Central memory CD4-positive, alpha-beta T cell (primary cell): ENCODE data around the gene ALB.

Experiments used
- DNase-seq: peaks from one replicate; pipeline ENCODE4 v3.0.0; 2022

The ALB gene

DNA sequence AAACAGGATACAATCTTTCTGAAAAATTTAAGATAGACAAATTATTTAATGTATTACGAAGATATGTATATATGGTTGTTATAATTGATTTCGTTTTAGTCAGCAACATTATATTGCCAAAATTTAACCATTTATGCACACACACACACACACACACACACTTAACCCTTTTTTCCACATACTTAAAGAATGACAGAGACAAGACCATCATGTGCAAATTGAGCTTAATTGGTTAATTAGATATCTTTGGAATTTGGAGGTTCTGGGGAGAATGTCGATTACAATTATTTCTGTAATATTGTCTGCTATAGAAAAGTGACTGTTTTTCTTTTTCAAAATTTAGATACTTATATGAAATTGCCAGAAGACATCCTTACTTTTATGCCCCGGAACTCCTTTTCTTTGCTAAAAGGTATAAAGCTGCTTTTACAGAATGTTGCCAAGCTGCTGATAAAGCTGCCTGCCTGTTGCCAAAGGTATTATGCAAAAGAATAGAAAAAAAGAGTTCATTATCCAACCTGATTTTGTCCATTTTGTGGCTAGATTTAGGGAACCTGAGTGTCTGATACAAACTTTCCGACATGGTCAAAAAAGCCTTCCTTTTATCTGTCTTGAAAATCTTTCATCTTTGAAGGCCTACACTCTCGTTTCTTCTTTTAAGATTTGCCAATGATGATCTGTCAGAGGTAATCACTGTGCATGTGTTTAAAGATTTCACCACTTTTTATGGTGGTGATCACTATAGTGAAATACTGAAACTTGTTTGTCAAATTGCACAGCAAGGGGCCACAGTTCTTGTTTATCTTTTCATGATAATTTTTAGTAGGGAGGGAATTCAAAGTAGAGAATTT lies 5.2 kb downstream of the ALB start:
- no peak for DNase-seq

DNA sequence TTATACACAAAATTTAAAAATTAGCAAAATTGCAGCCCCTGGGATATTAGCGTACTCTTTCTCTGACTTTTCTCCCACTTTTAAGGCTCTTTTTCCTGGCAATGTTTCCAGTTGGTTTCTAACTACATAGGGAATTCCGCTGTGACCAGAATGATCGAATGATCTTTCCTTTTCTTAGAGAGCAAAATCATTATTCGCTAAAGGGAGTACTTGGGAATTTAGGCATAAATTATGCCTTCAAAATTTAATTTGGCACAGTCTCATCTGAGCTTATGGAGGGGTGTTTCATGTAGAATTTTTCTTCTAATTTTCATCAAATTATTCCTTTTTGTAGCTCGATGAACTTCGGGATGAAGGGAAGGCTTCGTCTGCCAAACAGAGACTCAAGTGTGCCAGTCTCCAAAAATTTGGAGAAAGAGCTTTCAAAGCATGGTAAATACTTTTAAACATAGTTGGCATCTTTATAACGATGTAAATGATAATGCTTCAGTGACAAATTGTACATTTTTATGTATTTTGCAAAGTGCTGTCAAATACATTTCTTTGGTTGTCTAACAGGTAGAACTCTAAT lies 6.0 kb downstream of the ALB start:
- DNase-seq = no peak

DNA sequence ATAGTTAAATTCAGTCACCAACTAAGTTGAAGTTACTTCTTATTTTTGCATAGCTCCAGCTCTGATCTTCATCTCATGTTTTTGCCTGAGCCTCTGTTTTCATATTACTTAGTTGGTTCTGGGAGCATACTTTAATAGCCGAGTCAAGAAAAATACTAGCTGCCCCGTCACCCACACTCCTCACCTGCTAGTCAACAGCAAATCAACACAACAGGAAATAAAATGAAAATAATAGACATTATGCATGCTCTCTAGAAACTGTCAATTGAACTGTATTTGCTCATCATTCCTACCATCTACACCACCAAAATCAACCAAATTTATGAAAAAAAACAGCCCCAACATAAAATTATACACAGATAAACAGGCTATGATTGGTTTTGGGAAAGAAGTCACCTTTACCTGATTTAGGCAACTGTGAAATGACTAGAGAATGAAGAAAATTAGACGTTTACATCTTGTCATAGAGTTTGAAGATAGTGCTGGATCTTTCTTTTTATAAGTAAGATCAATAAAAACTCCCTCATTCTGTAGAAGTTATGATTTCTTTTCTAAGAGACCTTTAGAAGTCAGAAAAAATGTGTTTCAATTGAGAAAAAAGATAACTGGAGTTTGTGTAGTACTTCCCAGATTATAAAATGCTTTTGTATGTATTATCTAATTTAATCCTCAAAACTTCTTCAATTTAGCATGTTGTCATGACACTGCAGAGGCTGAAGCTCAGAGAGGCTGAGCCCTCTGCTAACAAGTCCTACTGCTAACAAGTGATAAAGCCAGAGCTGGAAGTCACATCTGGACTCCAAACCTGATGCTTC lies 7.0 kb downstream of the ALB start:
- no peak for DNase-seq

DNA sequence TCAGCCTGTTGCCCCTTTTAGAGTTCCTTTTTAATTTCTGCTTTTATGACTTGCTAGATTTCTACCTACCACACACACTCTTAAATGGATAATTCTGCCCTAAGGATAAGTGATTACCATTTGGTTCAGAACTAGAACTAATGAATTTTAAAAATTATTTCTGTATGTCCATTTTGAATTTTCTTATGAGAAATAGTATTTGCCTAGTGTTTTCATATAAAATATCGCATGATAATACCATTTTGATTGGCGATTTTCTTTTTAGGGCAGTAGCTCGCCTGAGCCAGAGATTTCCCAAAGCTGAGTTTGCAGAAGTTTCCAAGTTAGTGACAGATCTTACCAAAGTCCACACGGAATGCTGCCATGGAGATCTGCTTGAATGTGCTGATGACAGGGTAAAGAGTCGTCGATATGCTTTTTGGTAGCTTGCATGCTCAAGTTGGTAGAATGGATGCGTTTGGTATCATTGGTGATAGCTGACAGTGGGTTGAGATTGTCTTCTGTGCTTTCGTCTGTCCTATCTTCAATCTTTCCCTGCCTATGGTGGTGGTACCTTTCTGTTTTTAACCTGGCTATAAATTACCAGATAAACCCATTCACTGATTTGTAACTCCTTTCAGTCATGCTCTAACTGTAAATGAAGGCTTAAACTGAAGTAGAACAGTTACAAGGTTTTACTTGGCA lies 7.8 kb downstream of the ALB start:
- DNase-seq = no peak

DNA sequence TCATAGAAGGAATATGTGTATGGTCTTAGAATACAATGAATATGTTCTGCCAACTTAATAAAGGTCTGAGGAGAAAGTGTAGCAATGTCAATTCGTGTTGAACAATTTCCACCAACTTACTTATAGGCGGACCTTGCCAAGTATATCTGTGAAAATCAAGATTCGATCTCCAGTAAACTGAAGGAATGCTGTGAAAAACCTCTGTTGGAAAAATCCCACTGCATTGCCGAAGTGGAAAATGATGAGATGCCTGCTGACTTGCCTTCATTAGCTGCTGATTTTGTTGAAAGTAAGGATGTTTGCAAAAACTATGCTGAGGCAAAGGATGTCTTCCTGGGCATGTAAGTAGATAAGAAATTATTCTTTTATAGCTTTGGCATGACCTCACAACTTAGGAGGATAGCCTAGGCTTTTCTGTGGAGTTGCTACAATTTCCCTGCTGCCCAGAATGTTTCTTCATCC lies 9.2 kb downstream of the ALB start:
- no peak for DNase-seq

DNA sequence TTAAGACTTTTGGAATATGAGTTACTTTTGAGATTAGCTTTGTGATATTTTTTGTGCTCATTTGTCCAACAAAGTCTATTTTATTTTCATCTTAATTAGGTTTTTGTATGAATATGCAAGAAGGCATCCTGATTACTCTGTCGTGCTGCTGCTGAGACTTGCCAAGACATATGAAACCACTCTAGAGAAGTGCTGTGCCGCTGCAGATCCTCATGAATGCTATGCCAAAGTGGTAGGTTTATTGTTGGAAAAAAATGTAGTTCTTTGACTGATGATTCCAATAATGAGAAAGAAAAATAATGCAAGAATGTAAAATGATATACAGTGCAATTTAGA lies 10.8 kb downstream of the ALB start:
- no peak for DNase-seq

DNA sequence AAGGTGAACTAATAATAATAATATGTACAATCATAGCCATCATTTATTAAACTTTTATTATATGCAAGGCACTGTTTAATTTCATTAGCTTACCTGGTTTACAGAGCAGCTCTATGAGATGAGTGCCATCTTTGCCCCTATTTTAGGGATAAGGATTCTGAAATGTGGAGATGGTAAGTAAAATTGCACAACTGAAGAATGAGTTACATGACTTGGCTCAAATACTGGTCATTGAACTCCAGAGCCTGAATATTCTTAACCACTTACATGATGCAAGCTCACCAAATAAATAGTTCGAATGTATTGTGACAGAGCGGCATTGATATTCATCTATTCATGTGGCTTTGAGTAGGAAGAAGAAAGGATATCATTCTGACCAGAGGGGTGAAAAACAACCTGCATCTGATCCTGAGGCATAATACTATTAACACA lies 11.7 kb downstream of the ALB start:
- no peak for DNase-seq

DNA sequence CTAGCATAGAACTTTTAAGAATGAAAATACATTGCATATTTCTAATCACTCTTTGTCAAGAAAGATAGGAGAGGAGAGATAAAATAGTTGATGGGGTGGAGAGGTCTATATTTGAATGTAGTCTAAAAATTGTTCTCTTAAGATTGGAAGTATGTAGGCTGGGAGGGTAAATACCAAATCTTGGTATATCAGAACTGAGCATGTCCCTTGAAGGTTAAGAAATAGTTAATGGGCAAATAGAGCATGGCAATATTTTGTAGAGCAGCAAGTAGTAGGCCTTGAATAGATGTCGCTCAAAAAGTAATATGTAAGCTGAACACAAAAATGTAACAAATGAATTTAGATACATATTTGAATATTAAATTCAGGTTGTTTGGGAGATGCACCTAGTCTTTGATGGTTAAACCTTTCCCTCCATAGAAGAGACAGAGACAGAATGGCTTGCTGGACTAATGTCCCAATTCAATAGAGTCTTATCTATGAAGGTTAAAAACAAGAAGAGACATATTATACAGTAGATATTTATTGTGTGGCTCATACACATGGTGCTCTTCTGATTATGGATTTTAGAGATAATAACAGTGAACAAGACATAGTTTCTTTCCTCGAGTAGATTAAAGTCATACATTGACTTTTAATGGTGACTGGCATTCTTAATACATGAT lies 12.5 kb downstream of the ALB start:
- no peak for DNase-seq

DNA sequence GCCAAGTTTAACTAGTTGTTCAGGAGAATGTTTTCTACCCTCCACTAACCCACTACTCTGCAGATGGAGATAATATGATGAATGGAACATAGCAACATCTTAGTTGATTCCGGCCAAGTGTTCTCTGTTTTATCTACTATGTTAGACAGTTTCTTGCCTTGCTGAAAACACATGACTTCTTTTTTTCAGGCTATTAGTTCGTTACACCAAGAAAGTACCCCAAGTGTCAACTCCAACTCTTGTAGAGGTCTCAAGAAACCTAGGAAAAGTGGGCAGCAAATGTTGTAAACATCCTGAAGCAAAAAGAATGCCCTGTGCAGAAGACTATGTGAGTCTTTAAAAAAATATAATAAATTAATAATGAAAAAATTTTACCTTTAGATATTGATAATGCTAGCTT lies 13.3 kb downstream of the ALB start:
- DNase-seq = no peak

DNA sequence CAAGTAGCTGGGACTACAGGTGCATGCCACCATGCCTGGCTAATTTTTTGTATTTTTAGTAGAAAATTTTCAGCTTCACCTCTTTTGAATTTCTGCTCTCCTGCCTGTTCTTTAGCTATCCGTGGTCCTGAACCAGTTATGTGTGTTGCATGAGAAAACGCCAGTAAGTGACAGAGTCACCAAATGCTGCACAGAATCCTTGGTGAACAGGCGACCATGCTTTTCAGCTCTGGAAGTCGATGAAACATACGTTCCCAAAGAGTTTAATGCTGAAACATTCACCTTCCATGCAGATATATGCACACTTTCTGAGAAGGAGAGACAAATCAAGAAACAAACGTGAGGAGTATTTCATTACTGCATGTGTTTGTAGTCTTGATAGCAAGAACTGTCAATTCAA lies 13.9 kb downstream of the ALB start:
- DNase-seq = no peak

DNA sequence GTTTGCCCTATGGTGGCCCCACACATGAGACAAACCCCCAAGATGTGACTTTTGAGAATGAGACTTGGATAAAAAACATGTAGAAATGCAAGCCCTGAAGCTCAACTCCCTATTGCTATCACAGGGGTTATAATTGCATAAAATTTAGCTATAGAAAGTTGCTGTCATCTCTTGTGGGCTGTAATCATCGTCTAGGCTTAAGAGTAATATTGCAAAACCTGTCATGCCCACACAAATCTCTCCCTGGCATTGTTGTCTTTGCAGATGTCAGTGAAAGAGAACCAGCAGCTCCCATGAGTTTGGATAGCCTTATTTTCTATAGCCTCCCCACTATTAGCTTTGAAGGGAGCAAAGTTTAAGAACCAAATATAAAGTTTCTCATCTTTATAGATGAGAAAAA lies 14.6 kb downstream of the ALB start:
- DNase-seq = no peak

DNA sequence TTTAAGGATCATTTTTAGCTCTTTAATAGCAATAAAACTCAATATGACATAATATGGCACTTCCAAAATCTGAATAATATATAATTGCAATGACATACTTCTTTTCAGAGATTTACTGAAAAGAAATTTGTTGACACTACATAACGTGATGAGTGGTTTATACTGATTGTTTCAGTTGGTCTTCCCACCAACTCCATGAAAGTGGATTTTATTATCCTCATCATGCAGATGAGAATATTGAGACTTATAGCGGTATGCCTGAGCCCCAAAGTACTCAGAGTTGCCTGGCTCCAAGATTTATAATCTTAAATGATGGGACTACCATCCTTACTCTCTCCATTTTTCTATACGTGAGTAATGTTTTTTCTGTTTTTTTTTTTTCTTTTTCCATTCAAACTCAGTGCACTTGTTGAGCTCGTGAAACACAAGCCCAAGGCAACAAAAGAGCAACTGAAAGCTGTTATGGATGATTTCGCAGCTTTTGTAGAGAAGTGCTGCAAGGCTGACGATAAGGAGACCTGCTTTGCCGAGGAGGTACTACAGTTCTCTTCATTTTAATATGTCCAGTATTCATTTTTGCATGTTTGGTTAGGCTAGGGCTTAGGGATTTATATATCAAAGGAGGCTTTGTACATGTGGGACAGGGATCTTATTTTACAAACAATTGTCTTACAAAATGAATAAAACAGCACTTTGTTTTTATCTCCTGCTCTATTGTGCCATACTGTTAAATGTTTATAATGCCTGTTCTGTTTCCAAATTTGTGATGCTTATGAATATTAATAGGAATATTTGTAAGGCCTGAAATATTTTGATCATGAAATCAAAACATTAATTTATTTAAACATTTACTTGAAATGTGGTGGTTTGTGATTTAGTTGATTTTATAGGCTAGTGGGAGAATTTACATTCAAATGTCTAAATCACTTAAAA lies 15.3 kb downstream of the ALB start:
- no peak for DNase-seq

DNA sequence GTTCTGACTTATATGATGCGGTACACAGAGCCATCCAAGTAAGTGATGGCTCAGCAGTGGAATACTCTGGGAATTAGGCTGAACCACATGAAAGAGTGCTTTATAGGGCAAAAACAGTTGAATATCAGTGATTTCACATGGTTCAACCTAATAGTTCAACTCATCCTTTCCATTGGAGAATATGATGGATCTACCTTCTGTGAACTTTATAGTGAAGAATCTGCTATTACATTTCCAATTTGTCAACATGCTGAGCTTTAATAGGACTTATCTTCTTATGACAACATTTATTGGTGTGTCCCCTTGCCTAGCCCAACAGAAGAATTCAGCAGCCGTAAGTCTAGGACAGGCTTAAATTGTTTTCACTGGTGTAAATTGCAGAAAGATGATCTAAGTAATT lies 16.5 kb downstream of the ALB start:
- no peak for DNase-seq

DNA sequence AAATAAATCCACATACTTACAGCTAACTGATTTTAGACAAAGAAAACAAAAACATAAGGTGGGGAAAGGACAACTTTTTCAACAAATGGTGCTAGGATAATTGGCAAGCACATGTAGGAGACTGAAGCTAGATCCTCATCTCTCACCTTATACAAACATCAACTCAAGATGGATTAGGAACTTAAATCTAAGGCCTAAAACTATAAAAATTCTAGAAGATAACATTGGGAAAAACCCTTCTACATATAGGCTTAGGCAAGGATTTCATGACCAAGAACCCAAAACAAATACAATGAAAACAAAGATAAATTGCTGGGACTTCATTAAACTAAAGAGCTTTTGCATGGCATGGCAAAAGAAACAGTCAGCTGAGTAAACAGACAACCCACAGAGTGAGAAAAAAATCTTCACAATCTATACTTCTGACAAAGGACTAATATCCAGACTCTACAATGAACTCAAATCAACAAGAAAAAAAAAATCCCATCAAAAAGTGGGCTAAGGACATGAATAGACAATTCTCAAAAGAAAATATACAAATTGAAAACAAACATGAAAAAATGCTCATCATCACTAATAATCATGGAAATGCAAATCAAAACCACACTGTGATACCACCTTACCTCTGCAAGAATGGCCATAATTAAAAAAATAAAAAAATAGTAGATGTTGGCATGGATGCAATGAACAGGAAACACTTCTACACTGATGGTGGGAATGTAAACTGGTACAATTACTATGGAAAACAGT lies 17.8 kb downstream of the ALB start:
- DNase-seq = no peak

DNA sequence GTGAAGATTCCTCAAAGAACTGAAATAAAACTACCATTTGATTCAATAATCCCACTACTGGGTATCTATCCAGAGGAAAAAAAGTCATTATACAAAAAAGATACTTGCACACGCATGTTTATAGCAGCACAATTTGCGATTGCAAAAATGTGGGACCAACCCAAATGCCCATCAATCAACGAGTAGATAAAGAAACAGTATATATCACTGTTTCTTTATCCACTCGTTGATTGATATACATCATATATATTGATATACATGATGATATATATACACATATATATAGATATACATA lies 18.3 kb downstream of the ALB start:
- no peak for DNase-seq

DNA sequence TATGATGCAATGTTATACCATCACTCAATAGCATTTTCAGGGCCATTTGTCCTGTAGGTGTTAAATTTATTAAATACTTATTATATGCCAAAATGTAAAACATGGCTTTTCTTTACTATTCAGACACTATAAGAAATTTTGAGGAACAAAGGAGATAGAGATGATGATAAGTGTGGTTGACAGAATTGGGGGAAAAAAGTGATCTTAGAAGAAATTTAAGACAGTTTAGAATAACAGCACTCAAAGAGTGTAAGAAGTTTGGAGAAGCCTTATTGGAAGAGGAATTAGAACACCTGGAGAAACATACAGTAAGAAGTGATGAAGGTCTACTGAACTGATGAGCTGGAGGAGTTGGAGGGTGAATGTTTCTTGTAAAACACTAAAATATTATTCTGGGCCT lies 19.1 kb downstream of the ALB start:
- no peak for DNase-seq

DNA sequence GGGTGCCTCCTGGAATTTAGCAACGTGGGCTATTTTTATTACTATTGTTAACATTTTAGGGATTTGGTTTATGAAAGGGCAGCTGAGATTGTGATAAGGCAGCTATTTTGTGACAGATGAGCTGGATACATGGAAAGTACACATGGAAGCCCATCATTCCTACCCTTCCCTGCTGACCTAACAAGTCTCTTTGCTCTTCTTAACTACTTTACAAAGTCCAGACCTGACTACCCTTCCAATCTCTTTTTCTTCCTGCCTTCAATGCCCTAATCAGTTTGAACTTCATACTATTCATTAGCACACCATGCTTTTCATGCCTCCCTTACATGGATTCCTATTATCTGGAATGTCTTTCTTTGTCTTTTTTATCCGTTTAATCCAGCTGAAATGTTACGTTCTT lies 22.6 kb downstream of the ALB start:
- no peak for DNase-seq

DNA sequence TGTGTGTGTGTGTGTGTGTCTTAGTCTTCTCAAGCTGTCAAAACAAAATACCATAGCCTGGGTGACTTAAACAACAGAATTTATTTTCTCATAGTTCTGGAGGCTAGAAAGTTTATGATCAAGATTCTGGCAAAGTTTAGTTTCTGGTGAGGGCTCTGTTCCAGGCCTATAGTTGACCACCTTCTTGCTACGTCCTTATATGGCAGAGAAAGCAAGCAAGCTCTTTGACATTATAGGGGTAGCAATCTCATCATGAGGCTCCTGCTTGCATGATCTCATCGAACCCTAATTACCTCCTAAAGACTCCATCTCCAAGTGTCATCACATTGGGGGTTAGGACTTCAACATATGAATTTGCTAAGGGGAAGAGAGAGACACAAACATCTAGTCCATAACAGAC lies 25.0 kb downstream of the ALB start:
- no peak for DNase-seq

DNA sequence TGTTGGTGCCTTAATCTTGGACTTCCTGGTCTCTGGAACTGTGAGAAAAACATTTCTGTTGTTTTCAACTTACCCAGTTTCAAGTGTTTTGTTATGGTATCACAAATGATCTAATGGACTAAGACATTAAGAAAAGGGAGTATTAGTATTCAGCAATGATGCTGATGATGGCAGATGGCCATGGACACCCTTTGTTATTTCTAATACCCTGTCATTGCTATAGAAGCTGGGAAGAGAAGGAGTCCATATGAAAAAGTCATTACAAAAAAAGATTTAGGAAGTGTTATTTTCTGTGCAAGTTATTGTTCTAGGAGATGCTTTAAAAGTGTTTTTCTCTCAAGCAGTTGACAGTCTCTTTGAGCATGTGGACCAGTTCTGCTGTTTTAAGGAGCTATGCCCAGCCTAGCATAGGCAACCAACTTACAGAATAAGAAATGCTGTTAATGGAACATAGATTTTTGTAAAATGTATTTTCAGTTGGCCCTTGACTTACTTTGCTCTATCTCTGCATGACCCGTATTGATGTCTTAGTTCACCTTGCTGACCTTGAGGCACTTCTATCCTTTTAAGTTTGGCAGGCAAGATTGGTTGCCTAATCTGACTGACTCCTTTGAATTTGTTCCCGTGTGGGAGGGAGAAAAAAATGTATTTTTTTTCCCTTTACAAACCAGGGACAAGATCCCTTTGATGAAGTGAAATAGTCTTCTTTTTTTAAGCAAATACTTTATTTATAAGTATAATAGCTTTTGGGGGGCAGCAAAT lies 25.9 kb downstream of the ALB start:
- no peak for DNase-seq

DNA sequence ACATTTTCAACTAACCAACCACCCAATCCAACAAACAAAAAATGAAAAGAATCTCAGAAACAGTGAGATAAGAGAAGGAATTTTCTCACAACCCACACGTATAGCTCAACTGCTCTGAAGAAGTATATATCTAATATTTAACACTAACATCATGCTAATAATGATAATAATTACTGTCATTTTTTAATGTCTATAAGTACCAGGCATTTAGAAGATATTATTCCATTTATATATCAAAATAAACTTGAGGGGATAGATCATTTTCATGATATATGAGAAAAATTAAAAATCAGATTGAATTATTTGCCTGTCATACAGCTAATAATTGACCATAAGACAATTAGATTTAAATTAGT lies 27.7 kb downstream of the ALB start:
- no peak for DNase-seq
